Skeletal muscle satellite cell (primary cell): Measurements from ENCODE around the gene POTED. TPM values are rescaled to one million over a fixed set of nuclear protein-coding genes. Genes with fewer than 3 reads are reported as not detected.
"Not testable (repeated sequence)": the region's sequence is repeated elsewhere in the genome, so short reads cannot be mapped to it uniquely, and the experiment has no call there.

Source experiments
- H3K27me3 ChIP-seq: 2 replicates; pipeline ENCODE4 v1.7.0; 2013; ENCODE audit warnings: low read length; ENCODE audit not compliant: control insufficient read depth, insufficient read depth
- H3K36me3 ChIP-seq: 2 replicates; pipeline ENCODE4 v1.7.0; 2013; ENCODE audit warnings: mild to moderate bottlenecking, control low read depth, low read length; ENCODE audit not compliant: insufficient read depth
- H3K4me1 ChIP-seq: 2 replicates; pipeline ENCODE4 v1.7.0; 2013; ENCODE audit warnings: low read length; ENCODE audit not compliant: control insufficient read depth, insufficient read depth
- H3K4me2 ChIP-seq: 2 replicates; pipeline ENCODE4 v1.7.0; 2013; ENCODE audit warnings: mild to moderate bottlenecking, low read length
- H3K4me3 ChIP-seq: 2 replicates; pipeline ENCODE4 v1.7.0; 2013; ENCODE audit warnings: low read length
- H3K9ac ChIP-seq: 2 replicates; pipeline ENCODE4 v1.7.0; 2013; ENCODE audit warnings: mild to moderate bottlenecking, low read depth, low read length, moderate library complexity
- H3K9me3 ChIP-seq: replicated peaks from 2 replicates; pipeline ENCODE4 v1.7.0; 2013; ENCODE audit warnings: mild to moderate bottlenecking, control low read depth, low read length
- small RNA-seq: library from RNA; depleted of rRNA; stranded (forward); fragments of <200 nt; gene quantifications from one replicate; pipeline ENCODE3, GENCODE V24; 2012
- total RNA-seq: library from RNA; depleted of rRNA; stranded (reverse); fragments of >200 nt; gene quantifications from 2 replicates; pipeline ENCODE4 v1.2.3, GENCODE V29; 2012; rRNA removed

Gene POTED
- not detected in 2 replicates for total RNA-seq

DNA sequence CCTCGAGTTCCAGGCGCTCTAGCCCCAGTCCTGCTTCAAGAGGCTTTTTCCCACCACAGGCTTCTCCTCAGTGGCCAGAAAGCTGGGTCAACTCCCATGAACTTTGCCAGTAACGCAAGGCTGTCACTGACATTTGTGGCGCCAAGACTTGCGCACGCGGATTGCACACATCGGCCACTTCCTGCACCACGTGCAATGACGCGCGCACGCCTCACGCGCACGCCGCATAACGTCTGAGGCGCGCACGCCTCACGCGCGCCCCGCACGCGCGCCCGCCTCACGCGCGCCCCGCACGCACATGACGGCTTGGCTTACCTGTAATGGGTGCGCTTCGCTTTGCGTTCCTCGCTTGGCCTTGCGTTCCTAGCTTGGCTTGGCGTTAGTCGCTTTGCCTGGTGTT, at the start of gene POTED:
Gene POTED (plus strand): TSS at position 301 of the 400 bp plus-strand sequence. CDS start 452 bp downstream, outside the sequence.
- not testable (repeated sequence) for H3K27me3 ChIP-seq, H3K36me3 ChIP-seq, H3K9ac ChIP-seq, H3K4me2 ChIP-seq, H3K4me3 ChIP-seq, H3K9me3 ChIP-seq, H3K4me1 ChIP-seq

DNA sequence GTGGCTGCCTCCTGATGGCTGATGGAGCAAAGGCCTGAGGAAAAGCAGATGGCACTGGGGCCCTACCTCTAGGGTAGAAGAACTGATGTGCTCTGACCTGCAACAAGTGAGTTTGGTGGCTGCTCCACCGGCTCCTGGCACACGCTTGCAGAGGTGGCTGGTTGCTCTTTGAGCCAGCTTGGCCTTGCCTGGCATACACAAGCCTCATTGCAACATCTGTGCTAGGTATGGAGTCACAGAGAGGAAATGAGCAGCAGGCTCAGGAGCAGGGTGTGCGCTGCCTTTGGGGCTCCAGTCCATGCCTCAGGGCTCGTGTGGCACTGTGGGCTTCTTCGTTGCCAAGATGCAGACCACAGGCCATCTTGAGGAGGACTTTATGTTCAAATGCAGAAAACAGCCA, 40.5 kb downstream of the POTED start:
- not testable (repeated sequence) for H3K4me1 ChIP-seq, H3K27me3 ChIP-seq, H3K4me2 ChIP-seq, H3K4me3 ChIP-seq, H3K9me3 ChIP-seq, H3K9ac ChIP-seq, H3K36me3 ChIP-seq

DNA sequence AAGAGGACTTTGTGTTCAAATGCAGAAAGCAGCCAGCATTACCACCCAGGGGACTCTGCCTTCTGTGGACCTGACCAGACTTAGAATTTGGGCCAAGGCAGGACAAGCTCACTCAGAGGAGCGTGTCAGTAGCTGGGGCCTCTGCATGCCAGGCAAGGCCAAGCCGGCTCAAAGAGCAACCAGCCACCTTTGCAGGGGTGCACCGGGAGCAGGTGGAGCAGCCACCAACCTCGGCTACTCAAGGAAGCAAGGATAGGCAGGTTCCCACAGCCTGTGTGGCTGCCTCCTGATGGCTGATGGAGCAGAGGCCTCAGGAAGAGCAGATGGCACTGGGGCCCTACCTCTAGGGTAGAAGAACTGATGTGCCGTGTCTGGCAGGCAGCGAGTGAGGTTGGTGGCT, 42.2 kb downstream of the POTED start:
- H3K4me1 ChIP-seq, H3K4me2 ChIP-seq, H3K27me3 ChIP-seq: not testable (repeated sequence)

More for the DNA sequence above, 42.2 kb downstream of the POTED start:
- not testable (repeated sequence) for H3K9ac ChIP-seq, H3K9me3 ChIP-seq, H3K36me3 ChIP-seq, H3K4me3 ChIP-seq

Small RNAs within 50 kb of the gene (small RNA-seq; reads per million reads assigned to genes)
- gene AL050303.3, result not detected
- gene MIR3118-1, result not detected
- gene RNU6-286P, result not detected
